IMR-90 (cell line): ENCODE results near the gene MYBPC3. TPM values are rescaled to one million over a fixed set of nuclear protein-coding genes. Genes with fewer than 3 reads are reported as not detected.

Experiments
- ATAC-seq: fragments of 200-7000 bp; cut with Tn5 transposase; 2 replicates; pipeline ENCODE4 v1.9.1; 2020; ENCODE audit warnings: low read depth, mild to moderate bottlenecking, moderate library complexity
- BruUV-seq: library from RNA; stranded (reverse); fragments of 400-500 nt; replicated peaks from 2 replicates; lab custom pipeline; 2021; lab: Mats Ljungman, UMichigan
- CTCF ChIA-PET: fragments of 300-600 bp; formaldehyde crosslinking; extraction: SDS; loops from one replicate; lab custom pipeline; 2021; ENCODE audit warnings: antibody characterized with exemption; lab: Yijun Ruan, JAX
- POLR2A ChIA-PET: fragments of 300-600 bp; sonication (Branson Sonifier 250); formaldehyde crosslinking; loops from one replicate; lab custom pipeline; 2022; ENCODE audit warnings: antibody characterized with exemption; ENCODE audit not compliant: unreplicated experiment; lab: Charles Lee
- DNase-seq: peaks from one replicate; pipeline ENCODE4 v3.0.0; 2013
- H2AFZ ChIP-seq: replicated peaks from 2 replicates; pipeline ENCODE3; 2013; ENCODE audit warnings: low read length, mild to moderate bottlenecking; ENCODE audit not compliant: poor library complexity
- H2AK5ac ChIP-seq: 2 replicates; pipeline ENCODE4 v1.6.1; 2013; ENCODE audit warnings: low read depth, low read length, inconsistent platforms
- H2AK9ac ChIP-seq: replicated peaks from 2 replicates; pipeline ENCODE3; 2013; ENCODE audit warnings: mild to moderate bottlenecking, low read depth, low read length, moderate library complexity; ENCODE audit not compliant: poor library complexity
- H2BK120ac ChIP-seq: 2 replicates; pipeline ENCODE4 v1.6.1; 2013; ENCODE audit warnings: low read depth, low read length, inconsistent platforms
- H2BK15ac ChIP-seq: 3 replicates; pipeline ENCODE4 v1.6.1; 2013; ENCODE audit warnings: low read depth, low read length, inconsistent platforms
- H2BK20ac ChIP-seq: 2 replicates; pipeline ENCODE4 v1.6.1; 2013; ENCODE audit warnings: low read depth, mild to moderate bottlenecking, inconsistent platforms, low read length, moderate library complexity
- H2BK5ac ChIP-seq: 2 replicates; pipeline ENCODE4 v1.6.1; 2013; ENCODE audit warnings: mild to moderate bottlenecking, low read depth, low read length, inconsistent platforms; ENCODE audit not compliant: poor library complexity, severe bottlenecking
- H3K14ac ChIP-seq: replicated peaks from 2 replicates; pipeline ENCODE4 v1.6.1; 2013; ENCODE audit warnings: low read depth, low read length, inconsistent platforms
- H3K18ac ChIP-seq: 2 replicates; pipeline ENCODE4 v1.6.1; 2013; ENCODE audit warnings: low read depth, low read length, control low read depth
- H3K23ac ChIP-seq: 2 replicates; pipeline ENCODE4 v1.6.1; 2013; ENCODE audit warnings: low read depth, low read length, inconsistent platforms
- H3K27ac ChIP-seq: 2 replicates; pipeline ENCODE4 v1.5.1; 2013; ENCODE audit warnings: mild to moderate bottlenecking, control low read depth, low read length; ENCODE audit not compliant: insufficient read depth
- H3K27me3 ChIP-seq: 2 replicates; pipeline ENCODE4 v1.6.1; 2013; ENCODE audit warnings: low read length; ENCODE audit not compliant: control insufficient read depth, insufficient read depth
- H3K36me3 ChIP-seq: 2 replicates; pipeline ENCODE4 v1.6.1; 2013; ENCODE audit warnings: low read length, mixed read lengths; ENCODE audit not compliant: control insufficient read depth, insufficient read depth
- H3K4ac ChIP-seq: 2 replicates; pipeline ENCODE4 v1.6.1; 2013; ENCODE audit warnings: low read depth, low read length, inconsistent platforms
- H3K4me1 ChIP-seq: 2 replicates; pipeline ENCODE4 v1.6.1; 2013; ENCODE audit warnings: low read length, mixed read lengths; ENCODE audit not compliant: control insufficient read depth, insufficient read depth
- H3K4me2 ChIP-seq: 2 replicates; pipeline ENCODE4 v1.6.1; 2013; ENCODE audit warnings: low read depth, mild to moderate bottlenecking, control low read depth, low read length, moderate library complexity
- H3K4me3 ChIP-seq: 2 replicates; pipeline ENCODE4 v1.5.1; 2013; ENCODE audit warnings: low read depth, mild to moderate bottlenecking, control low read depth, low read length, moderate library complexity; ENCODE audit not compliant: insufficient read depth
- H3K56ac ChIP-seq: 2 replicates; pipeline ENCODE4 v1.6.1; 2013; ENCODE audit warnings: low read length, inconsistent platforms; ENCODE audit not compliant: insufficient read depth; ENCODE audit errors: extremely low read depth
- H3K79me1 ChIP-seq, 2 experiments: 2 replicates each; pipeline ENCODE4 v1.6.1; 2013; ENCODE audit warnings: low read length in 2 of 2, inconsistent platforms in 1 of 2, low read depth in 1 of 2
- H3K9ac ChIP-seq: 2 replicates; pipeline ENCODE4 v1.6.1; 2013; ENCODE audit warnings: low read depth, low read length, control low read depth
- H3K9me1 ChIP-seq: 2 replicates; pipeline ENCODE4 v1.6.1; 2013; ENCODE audit warnings: low read length, inconsistent platforms; ENCODE audit not compliant: insufficient read depth
- H3K9me3 ChIP-seq: 2 replicates; pipeline ENCODE4 v1.6.1; 2013; ENCODE audit warnings: low read length; ENCODE audit not compliant: control insufficient read depth, insufficient read depth
- H4K20me1 ChIP-seq: 2 replicates; pipeline ENCODE4 v1.6.1; 2013; ENCODE audit warnings: low read length, inconsistent platforms; ENCODE audit not compliant: insufficient read depth
- H4K5ac ChIP-seq: 2 replicates; pipeline ENCODE4 v1.6.1; 2013; ENCODE audit warnings: mild to moderate bottlenecking, low read depth, low read length, control low read depth
- H4K8ac ChIP-seq, 2 experiments: 2 replicates each; pipeline ENCODE4 v1.6.1; 2013; ENCODE audit warnings: low read depth in 2 of 2, low read length in 2 of 2, control low read depth in 1 of 2, inconsistent platforms in 1 of 2
- H4K91ac ChIP-seq: 2 replicates; pipeline ENCODE4 v1.6.1; 2013; ENCODE audit warnings: low read depth, low read length, inconsistent platforms; ENCODE audit not compliant: insufficient read depth
- BHLHE40 ChIP-seq: fragments of 150-350 bp; IDR thresholded peaks from 2 replicates; pipeline ENCODE4 v1.6.1; 2016; ENCODE audit warnings: mild to moderate bottlenecking, low read depth, low read length
- CEBPB ChIP-seq: IDR thresholded peaks from 2 replicates; pipeline ENCODE4 v1.6.1; 2012; ENCODE audit warnings: low read depth, low read length, improper control_type of control experiment
- FOS ChIP-seq: fragments of 150-350 bp; IDR thresholded peaks from 2 replicates; pipeline ENCODE4 v1.6.1; 2016; ENCODE audit warnings: low read depth, low read length
- MXI1 ChIP-seq: IDR thresholded peaks from 2 replicates; pipeline ENCODE4 v1.6.1; 2012; ENCODE audit warnings: low read depth, mild to moderate bottlenecking, low read length, moderate library complexity, borderline replicate concordance
- NFE2L2 ChIP-seq: fragments of 150-350 bp; IDR thresholded peaks from 2 replicates; pipeline ENCODE4 v1.6.1; 2016; ENCODE audit warnings: low read depth, mild to moderate bottlenecking, low read length
- RCOR1 ChIP-seq: IDR thresholded peaks from 2 replicates; pipeline ENCODE4 v1.6.1; 2012; ENCODE audit warnings: mild to moderate bottlenecking, low read length, improper control_type of control experiment; ENCODE audit not compliant: insufficient replicate concordance
- WGBS, 2 experiments: methylation state at CpG; one replicate each; pipeline versions ENCODE4 v1.1.5 to v1.1.7; 2013; ENCODE audit warnings: missing lambda C conversion rate in 2 of 2; ENCODE audit not compliant: insufficient read length in 1 of 2; ENCODE audit errors: extremely low coverage in 2 of 2; 5-methylcytosine and 5-hydroxymethylcytosine counted together
- dilution Hi-C: fragments of 300-500 bp; cut with HindIII; formaldehyde crosslinking; loops from one replicate; pipeline ENCODE4 v1.14.3; 2018; ENCODE audit warnings: low sequenced_read_pairs; ENCODE audit not compliant: unreplicated experiment
- in situ Hi-C: fragments of 300-500 bp; cut with MboI; formaldehyde crosslinking; loops from 3 replicates; pipeline ENCODE4 v1.14.3; 2019; ENCODE audit warnings: low sequenced_read_pairs, inconsistent platforms, mixed read lengths
- intact Hi-C: fragments of 100-400 bp; cut with micrococcal nuclease; formaldehyde crosslinking; loops from 2 replicates; pipeline ENCODE4 v1.10.0; 2022
- polyA plus RNA-seq, 3 experiments: library from polyadenylated mRNA; depleted of rRNA; stranded (reverse); fragments of >200 nt; gene quantifications; 2 replicates each; pipeline ENCODE4 v1.2.3, GENCODE V29; 2012; ENCODE audit warnings: low replicate concordance in 1 of 3
- total RNA-seq: library from RNA; depleted of rRNA; stranded (reverse); fragments of >200 nt; gene quantifications from 2 replicates; pipeline ENCODE4 v1.2.3, GENCODE V29; 2012

MYBPC3 gene
- total and polyA plus RNA-seq, 2 of the 4 experiments (the other 2 are of a cell fraction), result not detected

GRCh38 chr11:47350315-47350714 is 2.2 kb downstream of the MYBPC3 start:
- no peaks in the 10 kb centered on the region for H3K4me1 ChIP-seq
- H3K9ac ChIP-seq, result no peak overlapping the region
- no peak overlapping the region for H4K8ac ChIP-seq
- no peak overlapping the region for H2BK120ac ChIP-seq
- H2BK20ac ChIP-seq, result no peak overlapping the region
- no peaks in the 10 kb centered on the region for H3K79me1 ChIP-seq
- intact Hi-C loops, result no loop called here
- H3K23ac ChIP-seq, result no peak overlapping the region
- H3K9me1 ChIP-seq, result no peaks in the 10 kb centered on the region
- H3K4me3 ChIP-seq, result no peak overlapping the region
- H2BK15ac ChIP-seq, result no peak overlapping the region
- H3K9me3 ChIP-seq, result no peaks in the 10 kb centered on the region
- no peak overlapping the region for H3K4me2 ChIP-seq
- H3K18ac ChIP-seq, result no peak overlapping the region
- no peak overlapping the region for H3K27ac ChIP-seq
- no TSS peak for BruUV-seq
- no peak overlapping the region for H2BK5ac ChIP-seq
- ATAC-seq (no peak), DNase-seq (no peak)
- H4K5ac ChIP-seq, result no peak overlapping the region
- H2AK5ac ChIP-seq, result no peak overlapping the region
- no peak for TF ChIP-seq BHLHE40
- no peak for TF ChIP-seq FOS
- TF ChIP-seq MXI1, result no peak
- TF ChIP-seq NFE2L2, result no peak
- no peak for TF ChIP-seq RCOR1
- TF ChIP-seq CEBPB, result no peak
- ChIA-PET POLR2A (no interaction called here), CTCF (no interaction called here)
- H3K4ac ChIP-seq, result no peak overlapping the region
- H2AK9ac ChIP-seq, result peak overlapping the region; percentile 3
- no peaks in the 10 kb centered on the region; the same call in 1 of the 2 replicates for H4K20me1 ChIP-seq
- H3K56ac ChIP-seq, result no peak overlapping the region
- in situ Hi-C loops, result loop anchor here (25.0 kb wide), 1 partner anchor 463 kb away; no protein-coding TSS in a partner anchor
- dilution Hi-C loops, result no loop called here
- peaks cover 21% of the 10 kb centered on the region for H3K27me3 ChIP-seq
- H4K91ac ChIP-seq, result no peak overlapping the region
- no peak overlapping the region for H3K14ac ChIP-seq
- H2AFZ ChIP-seq, result no peak overlapping the region
- no peaks in the 10 kb centered on the region for H3K36me3 ChIP-seq
- 38% methylated on average over 1 of the region's 9 CpGs; no CpG with 5 or more reads in 1 of the 2 experiments for WGBS, 2 experiments
